ENCODE data around the gene LHFPL2.

LHFPL2 gene

GRCh38 chr5:78649861-78650496 lies 1.4 kb upstream of the LHFPL2 start:
- no peak overlapping the region for H3K4me3 ChIP-seq (replicated peaks; ENCODE audit: insufficient read depth, low read length)
- no peaks in the 10 kb centered on the region for H3K27me3 ChIP-seq (ENCODE audit: insufficient read depth, poor library complexity, severe bottlenecking)
- H3K27ac ChIP-seq (replicated peaks): no peak overlapping the region
- TF ChIP-seq CTCF (IDR thresholded peaks at IDR 0.05; ENCODE audit: insufficient read depth, low read length) (no peak), GABPA (IDR thresholded peaks at IDR 0.05; ENCODE audit: low read depth) (no peak), REST (IDR thresholded peaks at IDR 0.05; ENCODE audit: insufficient replicate concordance, low read depth) (no peak), POLR2AphosphoS5 (IDR thresholded peaks at IDR 0.05; ENCODE audit: low read depth) (no peak), SPI1 (IDR thresholded peaks at IDR 0.05; ENCODE audit: borderline replicate concordance, low read depth) (no peak)
- DNase-seq (ENCODE audit: low read depth in 1 of 2, low spot score in 1 of 2): no peak

GRCh38 chr5:78649211-78649695 lies 681 bp upstream of the LHFPL2 start:
- H3K27ac ChIP-seq (replicated peaks): no peak overlapping the region
- H3K4me3 ChIP-seq (replicated peaks; ENCODE audit: insufficient read depth, low read length): peak overlapping the region; percentile 39
- H3K27me3 ChIP-seq (ENCODE audit: insufficient read depth, poor library complexity, severe bottlenecking): no peaks in the 10 kb centered on the region
- TF ChIP-seq POLR2AphosphoS5 (IDR thresholded peaks at IDR 0.05; ENCODE audit: low read depth): no peak
- DNase-seq (ENCODE audit: low read depth in 1 of 2, low spot score in 1 of 2): no peak

GRCh38 chr5:78647838-78648358 lies 674 bp downstream of the LHFPL2 start:
- Histone ChIP-seq H3K4me3 (replicated peaks; ENCODE audit: insufficient read depth, low read length) (peak overlapping the region; percentile 53), H3K27ac (replicated peaks) (no peak overlapping the region), H3K27me3 (ENCODE audit: insufficient read depth, poor library complexity, severe bottlenecking) (no peaks in the 10 kb centered on the region)
- no peak for TF ChIP-seq SPI1 (IDR thresholded peaks at IDR 0.05; ENCODE audit: borderline replicate concordance, low read depth)
- TF ChIP-seq REST (IDR thresholded peaks at IDR 0.05; ENCODE audit: insufficient replicate concordance, low read depth): no peak
- no peak for TF ChIP-seq CTCF (IDR thresholded peaks at IDR 0.05; ENCODE audit: insufficient read depth, low read length)
- no peak for TF ChIP-seq GABPA (IDR thresholded peaks at IDR 0.05; ENCODE audit: low read depth)
- no peak for TF ChIP-seq POLR2AphosphoS5 (IDR thresholded peaks at IDR 0.05; ENCODE audit: low read depth)
- peak in 1 of 2 experiments; percentile 2 for DNase-seq (ENCODE audit: low read depth in 1 of 2, low spot score in 1 of 2)

GRCh38 chr5:78647351-78647818 lies 1.2 kb downstream of the LHFPL2 start:
- TF ChIP-seq SPI1 (IDR thresholded peaks at IDR 0.05; ENCODE audit: borderline replicate concordance, low read depth) (no peak), REST (IDR thresholded peaks at IDR 0.05; ENCODE audit: insufficient replicate concordance, low read depth) (no peak), CTCF (IDR thresholded peaks at IDR 0.05; ENCODE audit: insufficient read depth, low read length) (no peak), POLR2AphosphoS5 (IDR thresholded peaks at IDR 0.05; ENCODE audit: low read depth) (no peak), GABPA (IDR thresholded peaks at IDR 0.05; ENCODE audit: low read depth) (no peak)
- DNase-seq (ENCODE audit: low read depth in 1 of 2, low spot score in 1 of 2): peak in 1 of 2 experiments; percentile 13
- Histone ChIP-seq H3K4me3 (replicated peaks; ENCODE audit: insufficient read depth, low read length) (peak overlapping the region; percentile 53), H3K27me3 (ENCODE audit: insufficient read depth, poor library complexity, severe bottlenecking) (no peaks in the 10 kb centered on the region), H3K27ac (replicated peaks) (no peak overlapping the region)
